Measurements from ENCODE around the gene SIAH3. TPM values are rescaled to one million over a fixed set of nuclear protein-coding genes. Genes with fewer than 3 reads are reported as not detected.
A peak's percentile ranks its signal among the peaks of the same experiment; 100 is the strongest.

The SIAH3 gene
- total RNA-seq, 6 experiments from 2014 or later, result not detected

DNA sequence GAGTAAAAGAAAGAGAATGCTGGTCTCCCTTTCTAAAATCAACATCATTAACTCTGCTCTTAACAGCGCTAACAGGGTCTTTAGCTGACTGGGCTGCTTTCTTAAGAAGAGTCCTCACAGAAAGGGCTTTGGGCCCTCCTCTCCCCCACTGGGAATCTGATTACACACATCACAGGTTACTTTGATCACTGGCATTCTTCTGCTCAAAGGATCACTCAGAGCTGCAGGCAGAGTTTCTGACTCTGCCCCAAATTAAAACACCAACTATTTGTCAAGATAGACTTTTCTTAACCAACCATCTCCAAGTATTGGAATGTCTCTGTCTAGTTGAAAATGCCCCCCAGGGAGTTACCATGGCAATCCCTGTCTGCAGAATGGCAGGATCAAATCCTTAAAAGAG, 31.1 kb upstream of the SIAH3 start:
- ATAC-seq (no peak), DNase-seq (no peak)
- TF ChIP-seq, protein P1, sequence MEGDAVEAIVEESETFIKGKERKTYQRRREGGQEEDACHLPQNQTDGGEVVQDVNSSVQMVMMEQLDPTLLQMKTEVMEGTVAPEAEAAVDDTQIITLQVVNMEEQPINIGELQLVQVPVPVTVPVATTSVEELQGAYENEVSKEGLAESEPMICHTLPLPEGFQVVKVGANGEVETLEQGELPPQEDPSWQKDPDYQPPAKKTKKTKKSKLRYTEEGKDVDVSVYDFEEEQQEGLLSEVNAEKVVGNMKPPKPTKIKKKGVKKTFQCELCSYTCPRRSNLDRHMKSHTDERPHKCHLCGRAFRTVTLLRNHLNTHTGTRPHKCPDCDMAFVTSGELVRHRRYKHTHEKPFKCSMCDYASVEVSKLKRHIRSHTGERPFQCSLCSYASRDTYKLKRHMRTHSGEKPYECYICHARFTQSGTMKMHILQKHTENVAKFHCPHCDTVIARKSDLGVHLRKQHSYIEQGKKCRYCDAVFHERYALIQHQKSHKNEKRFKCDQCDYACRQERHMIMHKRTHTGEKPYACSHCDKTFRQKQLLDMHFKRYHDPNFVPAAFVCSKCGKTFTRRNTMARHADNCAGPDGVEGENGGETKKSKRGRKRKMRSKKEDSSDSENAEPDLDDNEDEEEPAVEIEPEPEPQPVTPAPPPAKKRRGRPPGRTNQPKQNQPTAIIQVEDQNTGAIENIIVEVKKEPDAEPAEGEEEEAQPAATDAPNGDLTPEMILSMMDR (IDR thresholded peaks at IDR 0.05), result no peak
- no peak for TF ChIP-seq POLR2A (IDR thresholded peaks at IDR 0.05)
- Histone ChIP-seq H3K27ac (no peak overlapping the region), H3K27me3 (no peaks in the 10 kb centered on the region), H3K9me3 (no peaks in the 10 kb centered on the region), H3K4me1 (no peaks in the 10 kb centered on the region), H3K36me3 (no peaks in the 10 kb centered on the region), H3K4me3 (no peak overlapping the region)
- intact Hi-C loops (cut with DNase I), result no loop called here
- 67% methylated on average over 1 of the region's 1 CpG for WGBS (ENCODE audit: insufficient coverage, low coverage, low lambda C conversion rate, missing lambda C conversion rate)

DNA sequence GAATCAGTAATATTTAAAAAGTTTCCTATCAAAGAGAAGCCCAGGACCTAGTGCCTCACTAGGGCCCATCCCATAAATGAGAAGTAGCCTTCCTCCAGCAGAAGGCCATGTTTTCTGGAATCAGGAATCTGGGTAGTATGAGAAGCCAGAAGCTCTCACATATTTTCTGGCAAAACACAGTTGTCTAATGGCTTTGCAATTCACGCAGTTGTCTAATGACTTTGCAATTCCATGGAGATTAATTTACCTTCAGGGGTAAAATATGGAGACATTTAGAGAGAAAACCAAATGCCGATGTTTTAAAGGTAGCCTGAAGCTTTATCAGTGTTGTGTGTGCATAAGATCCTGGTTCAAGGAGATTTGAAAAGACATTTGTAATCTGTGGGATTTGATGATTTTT, 29.8 kb upstream of the SIAH3 start:
- Histone ChIP-seq H3K9me3 (no peaks in the 10 kb centered on the region), H3K27ac (no peak overlapping the region), H3K4me3 (no peak overlapping the region), H3K36me3 (no peaks in the 10 kb centered on the region), H3K4me1 (no peaks in the 10 kb centered on the region), H3K27me3 (no peaks in the 10 kb centered on the region)
- intact Hi-C loops (cut with DNase I), result no loop called here
- ATAC-seq (no peak), DNase-seq (no peak)
- 93% methylated on average over 2 of the region's 2 CpGs for WGBS (ENCODE audit: insufficient coverage, low coverage, low lambda C conversion rate, missing lambda C conversion rate)
- no peak for TF ChIP-seq POLR2A (IDR thresholded peaks at IDR 0.05)
- TF ChIP-seq, protein P1 (IDR thresholded peaks at IDR 0.05), result no peak

DNA sequence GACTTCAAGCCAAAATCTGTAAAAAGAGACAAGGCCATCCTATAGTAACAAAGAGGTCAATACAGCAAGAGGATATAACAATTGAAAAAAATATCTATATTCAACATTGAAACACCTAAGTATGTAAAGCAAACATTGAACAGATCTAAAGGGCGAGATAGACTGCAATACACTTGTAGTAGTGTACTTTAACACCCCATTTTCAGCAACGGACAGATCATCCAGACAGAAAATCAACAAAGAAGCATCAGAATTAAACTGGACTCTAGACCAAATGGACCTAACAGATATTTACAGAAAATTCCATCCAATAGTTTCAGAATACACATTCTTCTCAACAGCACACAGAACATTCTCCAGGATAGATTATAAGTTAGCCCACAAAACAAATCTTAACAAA, 28.7 kb upstream of the SIAH3 start:
- H3K9me3 ChIP-seq, result no peaks in the 10 kb centered on the region
- WGBS (ENCODE audit: insufficient coverage, low coverage, low lambda C conversion rate, missing lambda C conversion rate), result 61% methylated on average over 2 of the region's 2 CpGs
- no peak for TF ChIP-seq POLR2A (IDR thresholded peaks at IDR 0.05)
- TF ChIP-seq, protein P1 (IDR thresholded peaks at IDR 0.05), result no peak
- H3K4me3 ChIP-seq, result no peak overlapping the region
- H3K27ac ChIP-seq, result no peak overlapping the region
- DNase-seq (no peak), ATAC-seq (no peak)
- no peaks in the 10 kb centered on the region for H3K27me3 ChIP-seq
- intact Hi-C loops (cut with DNase I), result no loop called here
- no peaks in the 10 kb centered on the region for H3K36me3 ChIP-seq
- no peaks in the 10 kb centered on the region for H3K4me1 ChIP-seq

DNA sequence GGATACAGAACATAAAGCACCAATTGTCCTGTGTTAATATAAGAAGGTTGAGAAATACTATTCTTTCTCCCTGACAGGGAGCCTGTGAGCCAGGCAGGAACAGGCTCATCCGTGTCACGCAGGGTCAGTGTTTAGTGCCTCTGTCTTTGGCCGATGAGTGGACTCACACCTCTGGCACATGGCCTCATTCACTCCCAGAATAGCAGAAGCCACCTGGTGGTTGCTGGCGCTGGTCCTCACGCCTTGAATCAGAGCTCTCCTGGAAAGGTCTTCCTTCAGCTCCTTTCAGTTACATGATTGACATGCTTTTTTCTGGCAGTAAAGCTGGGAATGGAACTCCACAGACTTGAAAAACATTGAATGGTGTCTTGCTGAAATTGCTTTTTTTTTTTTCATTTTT, 28.1 kb upstream of the SIAH3 start:
- DNase-seq (peak; percentile 66 to 74 (median 73)), ATAC-seq (peak; percentile 78 to 100 (median 96))
- intact Hi-C loops (cut with DNase I), result no loop called here
- no peaks in the 10 kb centered on the region for H3K36me3 ChIP-seq
- TF ChIP-seq, protein P1 (IDR thresholded peaks at IDR 0.05), result peak; percentile 37 to 48 (median 40)
- no peak for TF ChIP-seq POLR2A (IDR thresholded peaks at IDR 0.05)
- H3K4me3 ChIP-seq, result no peak overlapping the region
- H3K27ac ChIP-seq, result no peak overlapping the region
- H3K4me1 ChIP-seq, result no peaks in the 10 kb centered on the region
- H3K9me3 ChIP-seq, result no peaks in the 10 kb centered on the region
- 18% methylated on average over 5 of the region's 5 CpGs for WGBS (ENCODE audit: insufficient coverage, low coverage, low lambda C conversion rate, missing lambda C conversion rate)
- no peaks in the 10 kb centered on the region for H3K27me3 ChIP-seq

DNA sequence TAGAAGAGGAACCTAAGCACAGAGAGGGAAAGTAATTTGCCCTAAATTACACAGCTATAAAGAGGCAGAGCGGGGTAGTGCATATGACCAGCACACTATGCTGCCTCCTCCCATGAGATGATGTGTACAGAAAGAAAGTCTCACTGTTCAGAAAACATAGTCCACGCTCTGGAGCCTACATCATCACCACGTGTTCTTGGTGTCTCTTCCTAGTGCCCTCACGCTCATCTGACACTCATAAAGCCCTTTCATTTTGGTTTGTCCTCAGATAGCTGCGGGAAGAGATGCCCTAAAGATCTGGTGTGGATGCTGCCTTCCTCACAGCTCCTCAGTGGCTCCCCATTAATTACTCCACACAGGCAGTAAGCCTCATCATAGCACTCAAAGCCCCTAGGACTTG, 27.4 kb upstream of the SIAH3 start:
- H3K9me3 ChIP-seq, result no peaks in the 10 kb centered on the region
- intact Hi-C loops (cut with DNase I), result no loop called here
- no peaks in the 10 kb centered on the region for H3K36me3 ChIP-seq
- DNase-seq (no peak), ATAC-seq (no peak)
- H3K4me1 ChIP-seq, result no peaks in the 10 kb centered on the region
- H3K27me3 ChIP-seq, result no peaks in the 10 kb centered on the region
- H3K4me3 ChIP-seq, result no peak overlapping the region
- WGBS (ENCODE audit: insufficient coverage, low coverage, low lambda C conversion rate, missing lambda C conversion rate), result 84% methylated on average over 2 of the region's 5 CpGs
- H3K27ac ChIP-seq, result no peak overlapping the region
- TF ChIP-seq, protein P1 (IDR thresholded peaks at IDR 0.05), result no peak
- no peak for TF ChIP-seq POLR2A (IDR thresholded peaks at IDR 0.05)

Data from right lobe of liver (tissue), 6 donors.